H9 (cell line): ENCODE data around the gene DUSP28. TPM values are rescaled to one million over a fixed set of nuclear protein-coding genes. Genes with fewer than 3 reads are reported as not detected.

Experiments used
- DNase-seq: peaks from one replicate; pipeline ENCODE4 v3.0.0-alpha.2; 2017
- H2AFZ ChIP-seq: one replicate; pipeline ENCODE4 v1.6.1; 2013; ENCODE audit warnings: mild to moderate bottlenecking, low read length, control low read depth, moderate library complexity
- H2AK5ac ChIP-seq: 2 replicates; pipeline ENCODE4 v1.6.1; 2013; ENCODE audit warnings: low read length, control low read depth, mixed read lengths; ENCODE audit not compliant: insufficient read length
- H2BK120ac ChIP-seq: one replicate; pipeline ENCODE4 v1.6.1; 2013; ENCODE audit warnings: low read depth, mild to moderate bottlenecking, low read length, control low read depth, inconsistent platforms; ENCODE audit not compliant: poor library complexity, severe bottlenecking
- H2BK12ac ChIP-seq: 2 replicates; pipeline ENCODE4 v1.6.1; 2013; ENCODE audit warnings: low read length, control low read depth, mixed read lengths, low read depth; ENCODE audit not compliant: insufficient read length
- H2BK15ac ChIP-seq: 2 replicates; pipeline ENCODE4 v1.6.1; 2013; ENCODE audit warnings: low read depth, low read length, control low read depth
- H2BK20ac ChIP-seq: one replicate; pipeline ENCODE4 v1.6.1; 2013; ENCODE audit warnings: low read depth, mild to moderate bottlenecking, low read length, control low read depth, inconsistent platforms; ENCODE audit not compliant: poor library complexity, severe bottlenecking
- H2BK5ac ChIP-seq: 2 replicates; pipeline ENCODE4 v1.6.1; 2013; ENCODE audit warnings: low read length, control low read depth, mixed read lengths; ENCODE audit not compliant: insufficient read length
- H3K14ac ChIP-seq: 2 replicates; pipeline ENCODE4 v1.6.1; 2013; ENCODE audit warnings: low read length, control low read depth; ENCODE audit not compliant: insufficient read depth
- H3K18ac ChIP-seq: 2 replicates; pipeline ENCODE4 v1.6.1; 2013; ENCODE audit warnings: low read depth, mild to moderate bottlenecking, mixed read lengths, low read length, control low read depth; ENCODE audit not compliant: insufficient read length
- H3K23ac ChIP-seq: 2 replicates; pipeline ENCODE4 v1.6.1; 2013; ENCODE audit warnings: low read length, control low read depth, mixed read lengths, low read depth; ENCODE audit not compliant: insufficient read length
- H3K23me2 ChIP-seq: 2 replicates; pipeline ENCODE4 v1.6.1; 2013; ENCODE audit warnings: low read depth, mild to moderate bottlenecking, mixed read lengths, low read length, control low read depth; ENCODE audit not compliant: insufficient read length, poor library complexity, severe bottlenecking
- H3K27ac ChIP-seq: 2 replicates; pipeline ENCODE4 v1.5.1; 2013; ENCODE audit warnings: low read length, control low read depth, mixed read lengths, low read depth; ENCODE audit not compliant: insufficient read length
- H3K27me3 ChIP-seq: 2 replicates; pipeline ENCODE4 v1.6.1; 2013; ENCODE audit warnings: low read length, control low read depth, inconsistent platforms; ENCODE audit not compliant: insufficient read depth
- H3K4ac ChIP-seq: 2 replicates; pipeline ENCODE4 v1.6.1; 2013; ENCODE audit warnings: low read depth, mild to moderate bottlenecking, control low read depth, inconsistent platforms, low read length, moderate library complexity
- H3K4me1 ChIP-seq: 2 replicates; pipeline ENCODE4 v1.6.1; 2013; ENCODE audit warnings: low read length, control low read depth, inconsistent platforms; ENCODE audit not compliant: insufficient read depth
- H3K4me2 ChIP-seq: 2 replicates; pipeline ENCODE4 v1.6.1; 2013; ENCODE audit warnings: low read length, control low read depth, mixed read lengths; ENCODE audit not compliant: insufficient read length, insufficient read depth
- H3K56ac ChIP-seq: 2 replicates; pipeline ENCODE4 v1.6.1; 2013; ENCODE audit warnings: low read depth, mild to moderate bottlenecking, mixed read lengths, low read length, control low read depth; ENCODE audit not compliant: insufficient read length
- H3K79me1 ChIP-seq: 2 replicates; pipeline ENCODE4 v1.6.1; 2013; ENCODE audit warnings: low read depth, mild to moderate bottlenecking, moderate library complexity, low read length, control low read depth, inconsistent platforms; ENCODE audit not compliant: insufficient read depth, poor library complexity, severe bottlenecking
- H3K79me2 ChIP-seq: 2 replicates; pipeline ENCODE4 v1.6.1; 2013; ENCODE audit warnings: low read length, control low read depth, inconsistent platforms; ENCODE audit not compliant: insufficient read depth
- H3K9ac ChIP-seq: 2 replicates; pipeline ENCODE4 v1.6.1; 2013; ENCODE audit warnings: low read length, control low read depth, mixed read lengths; ENCODE audit not compliant: insufficient read length; ENCODE audit errors: extremely low read depth
- H3K9me3 ChIP-seq: one replicate; pipeline ENCODE4 v1.6.1; 2013; ENCODE audit warnings: low read depth, low read length, inconsistent platforms; ENCODE audit not compliant: control insufficient read depth
- H3T11ph ChIP-seq: one replicate; pipeline ENCODE4 v1.6.1; 2013; ENCODE audit warnings: mild to moderate bottlenecking, low read length, control low read depth, inconsistent platforms
- H4K20me1 ChIP-seq: one replicate; pipeline ENCODE4 v1.6.1; 2013; ENCODE audit not compliant: control insufficient read depth, insufficient read length, insufficient read depth
- H4K5ac ChIP-seq: 2 replicates; pipeline ENCODE4 v1.6.1; 2013; ENCODE audit warnings: low read depth, mild to moderate bottlenecking, mixed read lengths, low read length, control low read depth; ENCODE audit not compliant: insufficient read length
- H4K8ac ChIP-seq: replicated peaks from 2 replicates; pipeline ENCODE4 v1.6.1; 2013; ENCODE audit warnings: low read length, control low read depth, mixed read lengths, low read depth; ENCODE audit not compliant: insufficient read length
- H4K91ac ChIP-seq: 2 replicates; pipeline ENCODE4 v1.6.1; 2013; ENCODE audit warnings: low read depth, mild to moderate bottlenecking, moderate library complexity, mixed read lengths, low read length, control low read depth; ENCODE audit not compliant: insufficient read length
- H3K27ac Mint-ChIP-seq, 3 experiments: 2 replicates in 2 of 3; 3 replicates in 1 of 3; pipeline ENCODE4 v1.8.0; 2020 to 2021; ENCODE audit warnings: mixed read lengths in 3 of 3, mild to moderate bottlenecking in 1 of 3, moderate library complexity in 1 of 3
- H3K27me3 Mint-ChIP-seq: 2 replicates; pipeline ENCODE4 v1.8.0; 2021; ENCODE audit warnings: low read depth, mild to moderate bottlenecking, moderate library complexity, mixed read lengths
- H3K36me3 Mint-ChIP-seq, 3 experiments: 2 replicates in 2 of 3; 3 replicates in 1 of 3; pipeline ENCODE4 v1.8.0; 2020 to 2021; ENCODE audit warnings: low read depth in 3 of 3, mixed read lengths in 3 of 3; ENCODE audit not compliant: insufficient read depth in 1 of 3
- H3K4me1 Mint-ChIP-seq, 2 experiments: 2 replicates each; pipeline ENCODE4 v1.8.0; 2020; ENCODE audit warnings: mixed read lengths in 2 of 2
- H3K4me3 Mint-ChIP-seq, 2 experiments: 2 replicates in 1 of 2; 3 replicates in 1 of 2; pipeline ENCODE4 v1.8.0; 2020 to 2021; ENCODE audit warnings: mild to moderate bottlenecking in 2 of 2, mixed read lengths in 2 of 2, moderate library complexity in 1 of 2
- H3K9me3 Mint-ChIP-seq, 2 experiments: 2 replicates in 1 of 2; 3 replicates in 1 of 2; pipeline ENCODE4 v1.8.0; 2020; ENCODE audit warnings: mild to moderate bottlenecking in 2 of 2, mixed read lengths in 2 of 2, moderate library complexity in 1 of 2
- CTCF ChIP-seq: fragments of 200-600 bp; sonication (generic); conservative IDR thresholded peaks from 3 replicates; pipeline ENCODE4 v1.8.0; 2021; ENCODE audit warnings: antibody characterized with exemption, mild to moderate bottlenecking
- WGBS: extraction: QIAGEN DNeasy Blood & Tissue Kit; methylation state at CpG from one replicate; pipeline ENCODE4 v1.1.7; 2013; ENCODE audit warnings: missing lambda C conversion rate, low lambda C conversion rate, mixed read lengths; ENCODE audit not compliant: insufficient read length; ENCODE audit errors: extremely low coverage; 5-methylcytosine and 5-hydroxymethylcytosine counted together
- total RNA-seq: library from RNA; stranded (reverse); gene quantifications from 2 replicates; pipeline ENCODE4 v1.2.1, GENCODE V29; 2021

Gene DUSP28
- total RNA-seq, 1 experiment from 2014 or later: 1.6 TPM

- peaks cover 20% of the 10 kb centered on the region for H3K27me3 ChIP-seq
- no peak overlapping the region for H3K27ac Mint-ChIP-seq
- peaks cover 26% of the 10 kb centered on the region for H3K27me3 Mint-ChIP-seq
- no peak for DNase-seq
- peak overlapping the region; percentile 54 for H3K4me2 ChIP-seq
- H3K79me1 ChIP-seq: no peaks in the 10 kb centered on the region
- H3K9me3 ChIP-seq: no peaks in the 10 kb centered on the region
- H2AK5ac ChIP-seq: no peak overlapping the region
- H2BK12ac ChIP-seq: no peak overlapping the region
- no CpG with 5 or more reads among the region's 93 CpGs for WGBS
- no peak overlapping the region for H4K8ac ChIP-seq
- H3K27ac ChIP-seq: no peak overlapping the region
- no peak overlapping the region for H3K56ac ChIP-seq
- no peak overlapping the region for H3K4ac ChIP-seq
- H3T11ph ChIP-seq: no peak overlapping the region
- H2BK120ac ChIP-seq: no peak overlapping the region
- H3K9me3 Mint-ChIP-seq: no peaks in the 10 kb centered on the region
- no peak overlapping the region for H2AFZ ChIP-seq
- no peak overlapping the region for H2BK20ac ChIP-seq
- H4K5ac ChIP-seq: no peak overlapping the region
- peaks cover 0 to 2% (median 0%) of the 10 kb centered on the region in 3 experiments; a peak in 1 of 7 replicates for H3K36me3 Mint-ChIP-seq
- H3K9ac ChIP-seq: no peak overlapping the region
- peak overlapping the region; percentile 72 to 84 for H3K4me3 Mint-ChIP-seq
- no peaks in the 10 kb centered on the region; the same call in 1 of the 2 replicates for H3K79me2 ChIP-seq
- no peak for TF ChIP-seq CTCF
- no peak overlapping the region for H4K91ac ChIP-seq
- H3K18ac ChIP-seq: no peak overlapping the region
- no peak overlapping the region for H2BK5ac ChIP-seq
- no peaks in the 10 kb centered on the region for H4K20me1 ChIP-seq
- no peak overlapping the region for H2BK15ac ChIP-seq
- peaks cover 2% of the 10 kb centered on the region; the same call in 1 of the 2 replicates for H3K4me1 ChIP-seq
- peaks cover 11% of the 10 kb centered on the region for H3K23me2 ChIP-seq
- peaks cover 23 to 24% of the 10 kb centered on the region in 2 experiments for H3K4me1 Mint-ChIP-seq
- H3K14ac ChIP-seq: no peak overlapping the region; the same call in 1 of the 2 replicates
- H3K23ac ChIP-seq: no peak overlapping the region
Observed at GRCh38 chr2:240568678-240569522, 8.7 kb downstream of the DUSP28 start.
